Measurements from ENCODE around the gene ZNF837. TPM values are rescaled to one million over a fixed set of nuclear protein-coding genes. Genes with fewer than 3 reads are reported as not detected.
"Not testable (repeated sequence)": the region's sequence is repeated elsewhere in the genome, so short reads cannot be mapped to it uniquely, and the experiment has no call there.

The ZNF837 gene
- 0.89 and 1.1 TPM in 2 replicates for total RNA-seq

- Mint-ChIP-seq H3K27ac (peak within 1 kb of the TSS; percentile 94), H3K4me3 (peak within 1 kb of the TSS; percentile 97)
- intact Hi-C loops (cut with micrococcal nuclease) = loop anchor here (1.0 to 2.0 kb wide), 9 partner anchors 19 to 198 kb away; partner anchors contain the start of genes ERVK3-1, ZNF274, ZNF324 and ZNF497
Observed at GRCh38 chr19:58380662-58381459, at the start of gene ZNF837. Gene ZNF837 (minus strand): TSS chr19:58381030. CDS start chr19:58369332, 11,698 bp downstream.

DNA sequence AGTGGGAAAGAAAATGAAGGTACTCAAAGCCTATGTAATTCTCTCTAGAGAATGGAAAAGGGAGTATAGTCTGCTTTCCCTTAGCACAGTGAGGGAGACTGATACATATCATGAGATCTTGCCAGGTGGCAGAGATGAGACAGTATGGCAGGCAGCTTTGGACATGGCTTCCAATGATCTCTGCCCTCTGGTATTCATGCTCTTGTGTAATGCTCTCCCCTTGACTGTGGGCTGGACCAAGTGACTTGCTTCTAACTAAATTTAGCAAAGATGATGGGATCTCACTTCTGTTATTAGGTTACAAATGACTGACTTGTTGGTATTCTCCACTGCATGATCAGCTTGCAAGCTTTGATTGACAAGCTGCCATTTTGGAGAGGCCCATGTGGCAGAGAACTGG, 48.9 kb upstream of the ZNF837 start:
- Mint-ChIP-seq H3K36me3 (ENCODE audit: low read depth) (peaks cover 45% of the 10 kb centered on the region), H3K4me1 (no peaks in the 10 kb centered on the region)

More at GRCh38 chr19:58380662-58381459, at the start of gene ZNF837:
- Mint-ChIP-seq H3K27me3 (no peaks in the 10 kb centered on the region), H3K9me3 (no peaks in the 10 kb centered on the region), H3K4me1 (peaks cover 21% of the 10 kb centered on the region), H3K36me3 (ENCODE audit: low read depth) (peaks cover 5% of the 10 kb centered on the region)
- peak; percentile 99 for DNase-seq

GRCh38 chr19:58428617-58429016, 47.8 kb upstream of the ZNF837 start:
- H3K36me3 Mint-ChIP-seq (ENCODE audit: low read depth) = peaks cover 36% of the 10 kb centered on the region
- peaks cover 36% of the 10 kb centered on the region for H3K9me3 Mint-ChIP-seq
- H3K27me3 Mint-ChIP-seq = no peaks in the 10 kb centered on the region
- H3K27ac Mint-ChIP-seq = no peak overlapping the region
- H3K4me3 Mint-ChIP-seq = no peak overlapping the region
- H3K4me1 Mint-ChIP-seq = no peaks in the 10 kb centered on the region
- intact Hi-C loops (cut with micrococcal nuclease) = no loop called here
- DNase-seq = no peak

More for the DNA sequence above, 48.9 kb upstream of the ZNF837 start:
- Mint-ChIP-seq H3K4me3 (no peak overlapping the region), H3K27ac (no peak overlapping the region), H3K27me3 (no peaks in the 10 kb centered on the region), H3K9me3 (peaks cover 32% of the 10 kb centered on the region)
- intact Hi-C loops (cut with micrococcal nuclease) = no loop called here
- DNase-seq = no peak

GRCh38 chr19:58417071-58417470, 36.2 kb upstream of the ZNF837 start:
- no peak overlapping the region for H3K27ac Mint-ChIP-seq
- no peak overlapping the region for H3K4me3 Mint-ChIP-seq
- H3K4me1 Mint-ChIP-seq = no peaks in the 10 kb centered on the region
- intact Hi-C loops (cut with micrococcal nuclease) = no loop called here
- H3K9me3 Mint-ChIP-seq = peaks cover 19% of the 10 kb centered on the region
- no peaks in the 10 kb centered on the region for H3K27me3 Mint-ChIP-seq
- DNase-seq = no peak
- H3K36me3 Mint-ChIP-seq (ENCODE audit: low read depth) = peaks cover 69% of the 10 kb centered on the region

GRCh38 chr19:58416604-58417003, 35.8 kb upstream of the ZNF837 start:
- H3K4me1 Mint-ChIP-seq = no peaks in the 10 kb centered on the region
- intact Hi-C loops (cut with micrococcal nuclease) = no loop called here
- no peaks in the 10 kb centered on the region for H3K27me3 Mint-ChIP-seq
- H3K36me3 Mint-ChIP-seq (ENCODE audit: low read depth) = peaks cover 68% of the 10 kb centered on the region
- H3K27ac Mint-ChIP-seq = no peak overlapping the region
- H3K4me3 Mint-ChIP-seq = no peak overlapping the region
- no peak for DNase-seq
- H3K9me3 Mint-ChIP-seq = peaks cover 19% of the 10 kb centered on the region

DNA sequence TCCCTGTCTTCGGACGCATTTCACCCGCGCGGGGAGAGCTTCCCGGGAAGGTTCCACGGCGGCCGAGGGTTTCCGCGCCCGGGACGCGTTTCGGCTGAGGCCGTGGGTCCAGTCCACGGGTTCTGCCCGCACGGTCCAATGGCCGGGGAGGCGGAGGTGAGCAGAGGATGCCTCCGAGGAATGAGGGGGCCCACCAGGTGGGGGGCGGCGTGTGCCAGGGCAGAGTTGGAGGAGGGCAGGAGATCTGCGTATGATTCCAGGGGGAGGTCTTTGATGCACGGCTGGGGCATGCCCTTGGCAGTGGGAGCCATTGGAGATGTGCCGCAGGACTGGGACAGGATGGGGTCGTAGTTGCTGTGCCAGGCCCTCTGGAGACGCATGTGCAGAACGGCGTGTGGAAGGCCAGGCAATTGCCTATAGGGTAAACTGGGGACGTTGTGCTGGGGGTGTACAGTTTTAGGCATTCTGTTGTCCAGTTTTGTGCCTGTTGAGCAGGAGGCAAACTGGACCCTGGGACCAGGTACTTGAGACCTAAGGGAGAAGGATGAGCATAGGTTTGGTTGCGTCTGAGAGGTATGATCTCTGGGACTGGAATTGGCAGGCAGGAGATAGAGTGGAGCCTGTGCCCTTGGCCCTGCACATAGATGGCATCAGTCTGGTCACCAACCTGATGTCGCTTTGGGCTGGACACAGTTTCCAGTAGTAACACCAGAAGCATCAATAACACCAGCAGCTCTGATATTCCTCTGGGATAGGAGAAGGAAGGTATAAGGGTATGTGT, 28.4 kb upstream of the ZNF837 start:
- H3K27me3 Mint-ChIP-seq = no peaks in the 10 kb centered on the region
- intact Hi-C loops (cut with micrococcal nuclease) = loop anchor here (2.0 to 5.0 kb wide), 3 partner anchors 42 to 102 kb away; partner anchors contain the start of genes ERVK3-1, ZNF324B and ZNF446
- no peaks in the 10 kb centered on the region for H3K9me3 Mint-ChIP-seq
- H3K36me3 Mint-ChIP-seq (ENCODE audit: low read depth) = peaks cover 15% of the 10 kb centered on the region
- H3K4me1 Mint-ChIP-seq = peaks cover 29% of the 10 kb centered on the region
- H3K4me3 Mint-ChIP-seq = peak overlapping the region; percentile 88
- peak; percentile 75 for DNase-seq
- peak overlapping the region; percentile 76 for H3K27ac Mint-ChIP-seq

DNA sequence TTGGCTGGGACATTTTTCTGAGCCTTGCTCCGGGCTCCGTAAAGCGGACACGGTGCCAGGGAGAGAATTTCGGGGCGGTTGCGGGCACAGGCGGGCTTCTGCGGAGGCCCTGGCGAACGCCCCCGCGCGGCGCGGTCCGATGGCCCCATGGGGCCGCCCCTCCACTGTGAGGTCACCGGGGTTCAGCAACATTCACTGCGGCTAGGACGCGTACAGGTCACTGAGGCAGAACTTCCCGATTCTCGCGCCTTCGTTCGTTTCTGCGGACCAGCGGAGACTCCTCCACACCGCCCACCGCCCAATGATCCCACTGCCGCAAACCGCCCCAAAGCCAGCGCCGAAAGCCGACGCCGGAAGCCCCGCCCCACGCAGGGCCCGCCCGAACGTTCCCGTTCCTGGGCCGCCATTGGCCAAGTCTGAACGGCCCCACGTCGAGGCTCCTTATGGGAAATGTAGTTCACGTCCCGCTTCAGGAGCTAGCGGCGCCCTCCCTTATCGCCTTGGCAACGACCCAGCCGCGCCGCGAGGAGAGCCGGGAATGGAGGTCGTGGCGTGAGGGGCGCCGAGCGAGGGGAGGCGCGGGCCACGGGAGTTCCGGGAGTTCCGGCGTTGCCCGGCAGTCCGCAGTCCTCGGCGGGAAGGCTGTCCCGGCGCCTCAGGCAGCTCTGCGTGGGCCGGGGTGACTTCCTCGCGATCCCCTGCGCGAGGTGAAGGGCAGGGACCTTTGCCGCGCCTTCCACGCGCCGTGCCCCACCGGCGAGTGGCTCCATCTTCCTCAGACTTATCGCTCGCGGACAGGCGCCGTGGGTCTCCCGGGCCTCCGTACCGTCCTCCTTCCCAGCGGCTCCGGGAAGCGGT, 27.6 kb upstream of the ZNF837 start, which contains the start of gene ZNF584:
Gene ZNF584 (plus strand): TSS at position 498 of the 858 bp plus-strand sequence. CDS start 499 bp downstream, outside the sequence.
- Mint-ChIP-seq H3K36me3 (ENCODE audit: low read depth) (peaks cover 13% of the 10 kb centered on the region), H3K4me3 (peak within 1 kb of the TSS; percentile 88), H3K27ac (peak within 1 kb of the TSS; percentile 92), H3K27me3 (no peaks in the 10 kb centered on the region), H3K9me3 (no peaks in the 10 kb centered on the region), H3K4me1 (peaks cover 32% of the 10 kb centered on the region)
- intact Hi-C loops (cut with micrococcal nuclease) = loop anchor here (1.0 to 5.0 kb wide), 6 partner anchors 21 to 101 kb away; partner anchors contain the start of genes ERVK3-1, RPS5, ZNF132 and ZNF324B
- peak; percentile 98 for DNase-seq

GRCh38 chr19:58407658-58408151, 26.9 kb upstream of the ZNF837 start:
- H3K27me3 Mint-ChIP-seq = no peaks in the 10 kb centered on the region
- intact Hi-C loops (cut with micrococcal nuclease) = loop anchor here (1.0 to 5.0 kb wide), 6 partner anchors 20 to 100 kb away; partner anchors contain the start of genes ERVK3-1, RPS5, ZNF132 and ZNF324B
- peaks cover 10% of the 10 kb centered on the region for H3K36me3 Mint-ChIP-seq (ENCODE audit: low read depth)
- peak overlapping the region; percentile 88 for H3K4me3 Mint-ChIP-seq
- no peaks in the 10 kb centered on the region for H3K9me3 Mint-ChIP-seq
- peak overlapping the region; percentile 92 for H3K27ac Mint-ChIP-seq
- no peak for DNase-seq
- H3K4me1 Mint-ChIP-seq = peaks cover 35% of the 10 kb centered on the region

DNA sequence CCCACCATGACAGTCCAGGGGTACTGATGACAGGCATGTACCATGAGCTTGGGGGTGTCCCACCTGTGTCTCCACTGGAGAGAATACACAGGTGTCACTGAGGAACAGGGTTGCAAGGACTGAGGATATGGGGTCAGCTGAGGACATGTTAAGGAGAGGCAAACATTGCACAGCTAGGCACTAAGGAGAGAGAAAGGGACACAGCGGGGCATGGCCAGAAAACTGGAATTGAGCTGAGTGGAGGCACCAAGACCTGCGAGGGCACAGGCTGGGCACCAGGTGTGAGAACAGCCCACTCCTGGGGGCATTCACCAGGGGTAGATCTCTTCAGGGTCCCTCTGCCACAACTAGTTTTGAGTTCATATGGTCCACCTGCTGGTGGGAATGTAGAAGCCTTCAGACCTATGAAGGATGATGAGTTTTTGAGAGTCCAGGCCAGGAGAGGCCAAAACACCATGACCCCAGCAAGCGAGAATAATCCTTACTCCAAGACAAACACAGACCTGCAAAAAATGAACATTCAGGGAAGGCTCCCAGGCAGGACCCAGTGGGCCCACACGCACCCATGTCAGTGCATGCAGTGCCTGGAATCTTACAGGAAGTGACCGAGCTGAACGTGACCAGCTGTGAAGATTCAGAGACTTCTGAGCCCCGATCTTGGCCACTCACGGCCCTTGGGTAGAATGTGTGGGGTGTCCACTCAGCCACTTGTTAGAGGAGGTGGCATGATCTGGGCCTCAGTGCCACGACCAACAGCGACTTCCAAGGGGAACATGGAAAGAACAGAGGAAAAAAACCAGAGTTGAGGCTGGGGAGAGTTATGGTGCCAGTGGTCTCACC, 26.2 kb upstream of the ZNF837 start:
- peak overlapping the region; percentile 92 for H3K27ac Mint-ChIP-seq
- no peaks in the 10 kb centered on the region for H3K27me3 Mint-ChIP-seq
- peaks cover 35% of the 10 kb centered on the region for H3K4me1 Mint-ChIP-seq
- no peaks in the 10 kb centered on the region for H3K9me3 Mint-ChIP-seq
- intact Hi-C loops (cut with micrococcal nuclease) = loop anchor here (5.0 kb wide), 1 partner anchor 100 kb away; the partner anchor contains the start of gene ERVK3-1
- peak; percentile 59 for DNase-seq
- peak overlapping the region; percentile 88 for H3K4me3 Mint-ChIP-seq
- peaks cover 6% of the 10 kb centered on the region for H3K36me3 Mint-ChIP-seq (ENCODE audit: low read depth)

GRCh38 chr19:58403920-58404478, 23.2 kb upstream of the ZNF837 start:
- H3K27ac Mint-ChIP-seq; H3K9me3 Mint-ChIP-seq; intact Hi-C loops (cut with micrococcal nuclease); H3K4me3 Mint-ChIP-seq; H3K27me3 Mint-ChIP-seq; DNase-seq; H3K36me3 Mint-ChIP-seq (ENCODE audit: low read depth): not testable (repeated sequence)
- H3K4me1 Mint-ChIP-seq = peaks cover 28% of the 10 kb centered on the region

- Mint-ChIP-seq H3K27ac (no peak overlapping the region), H3K9me3 (no peaks in the 10 kb centered on the region), H3K36me3 (ENCODE audit: low read depth) (peaks cover 4% of the 10 kb centered on the region), H3K4me1 (peaks cover 15% of the 10 kb centered on the region), H3K27me3 (peaks cover 7% of the 10 kb centered on the region), H3K4me3 (peak overlapping the region; percentile 91)
- intact Hi-C loops (cut with micrococcal nuclease) = loop anchor here (1.0 to 2.0 kb wide), 6 partner anchors 15 to 117 kb away; partner anchors contain the start of genes RPS5, ZBTB45, ZNF446 and ZNF497
- peak; percentile 72 for DNase-seq
Observed at GRCh38 chr19:58401840-58402421, 21.1 kb upstream of the ZNF837 start.
